HCT116 (cell line): ENCODE measurements around the gene EXOC4. TPM values are rescaled to one million over a fixed set of nuclear protein-coding genes. Genes with fewer than 3 reads are reported as not detected.

Source experiments
- ATAC-seq: fragments of 200-7000 bp; cut with Tn5 transposase; 2 replicates; pipeline ENCODE4 v1.9.1; 2020; ENCODE audit warnings: mild to moderate bottlenecking, moderate library complexity
- BruUV-seq: library from RNA; stranded (reverse); fragments of 400-500 nt; replicated peaks from 2 replicates; lab custom pipeline; 2021; lab: Mats Ljungman, UMichigan
- CTCF ChIA-PET: fragments of 300-600 bp; sonication (Branson Sonifier 250); formaldehyde crosslinking; loops from one replicate; lab custom pipeline; 2021; ENCODE audit warnings: antibody characterized with exemption; lab: Charles Lee
- POLR2A ChIA-PET: fragments of 300-600, 350-600 bp; sonication (Branson Sonifier 250); formaldehyde crosslinking; loops from one replicate; lab custom pipeline; 2021; ENCODE audit warnings: antibody characterized with exemption; lab: Charles Lee
- RAD21 ChIA-PET, 2 experiments: fragments of 300-600 bp; sonication (Branson Sonifier 250); formaldehyde crosslinking; loops; one replicate each; lab custom pipeline; 2023; ENCODE audit warnings: low total read pairs in 2 of 2; ENCODE audit not compliant: uncharacterized antibody in 2 of 2, unreplicated experiment in 2 of 2, low non-redundant PET in 1 of 2; lab: Charles Lee
- DNase-seq: peaks from one replicate; pipeline ENCODE4 v3.0.0-alpha.2; 2010; ENCODE audit warnings: low read depth, low spot score
- H2AFZ ChIP-seq: fragments of 200-600 bp; shearing (Covaris generic), sonication (generic); 2 replicates; pipeline ENCODE4 v1.6.1; 2017; ENCODE audit warnings: low read depth, mixed run types, mixed read lengths, antibody characterized with exemption, low read length; ENCODE audit not compliant: poor library complexity, severe bottlenecking
- H3K27ac ChIP-seq: 2 replicates; pipeline ENCODE4 v1.5.1; 2012; ENCODE audit warnings: low read depth, low read length
- H3K27me3 ChIP-seq: fragments of 200-600 bp; sonication (generic); 2 replicates; pipeline ENCODE4 v1.6.1; 2016; ENCODE audit warnings: mixed run types, low read length, mixed read lengths; ENCODE audit not compliant: insufficient read depth
- H3K36me3 ChIP-seq, 2 experiments: fragments of 200-500 bp in 1 of 2; fragments of 200-600 bp in 1 of 2; sonication (Bioruptor generic) in 1 of 2; sonication (generic) in 1 of 2; 2 replicates each; pipeline versions ENCODE4 v1.5.1 to v1.6.1; 2014 to 2016; ENCODE audit warnings: low read length in 2 of 2, inconsistent platforms in 1 of 2, mixed read lengths in 1 of 2, mixed run types in 1 of 2; ENCODE audit not compliant: insufficient read depth in 2 of 2, control insufficient read depth in 1 of 2
- H3K4me1 ChIP-seq, 2 experiments: fragments of 200-600 bp in 1 of 2; sonication (generic) in 1 of 2; 2 replicates each; pipeline versions ENCODE4 v1.5.1 to v1.6.1; 2012 to 2017; ENCODE audit warnings: low read length in 2 of 2, inconsistent platforms in 1 of 2, mild to moderate bottlenecking in 1 of 2, mixed read lengths in 1 of 2, mixed run types in 1 of 2, moderate library complexity in 1 of 2; ENCODE audit not compliant: insufficient read depth in 2 of 2, control insufficient read depth in 1 of 2
- H3K4me2 ChIP-seq: fragments of 200-600 bp; sonication (generic); 2 replicates; pipeline ENCODE4 v1.6.1; 2017; ENCODE audit warnings: mixed run types, low read length, mixed read lengths
- H3K4me3 ChIP-seq, 2 experiments: fragments of 200-600 bp in 1 of 2; sonication (generic) in 1 of 2; replicated peaks in 1 of 2; 2 replicates each; pipeline ENCODE4 v1.5.1; 2011 to 2016; ENCODE audit warnings: low read length in 2 of 2, control low read depth in 1 of 2, low read depth in 1 of 2, mild to moderate bottlenecking in 1 of 2, mixed read lengths in 1 of 2, mixed run types in 1 of 2
- H3K79me2 ChIP-seq: fragments of 200-600 bp; sonication (generic); 2 replicates; pipeline ENCODE4 v1.6.1; 2017; ENCODE audit warnings: mild to moderate bottlenecking, mixed run types, low read length, moderate library complexity, mixed read lengths; ENCODE audit not compliant: insufficient read depth
- H3K9ac ChIP-seq: fragments of 200-600 bp; sonication (generic); 2 replicates; pipeline ENCODE4 v1.6.1; 2016; ENCODE audit warnings: low read length, mixed read lengths
- H3K9me2 ChIP-seq: fragments of 200-600 bp; sonication (generic), shearing (Covaris generic); 2 replicates; pipeline ENCODE4 v1.6.1; 2017; ENCODE audit warnings: mixed run types, mild to moderate bottlenecking, moderate library complexity; ENCODE audit not compliant: insufficient read depth
- H3K9me3 ChIP-seq, 2 experiments: fragments of 200-500 bp in 1 of 2; fragments of 200-600 bp in 1 of 2; sonication (Bioruptor generic) in 1 of 2; sonication (generic) in 1 of 2; 2 replicates each; pipeline ENCODE4 v1.6.1; 2014 to 2017; ENCODE audit warnings: low read length in 2 of 2, mixed read lengths in 2 of 2, inconsistent platforms in 1 of 2, low read depth in 1 of 2, mild to moderate bottlenecking in 1 of 2, mixed run types in 1 of 2, moderate library complexity in 1 of 2; ENCODE audit not compliant: control insufficient read depth in 1 of 2, insufficient read depth in 1 of 2
- H4K20me1 ChIP-seq: fragments of 200-600 bp; sonication (generic), shearing (Covaris generic); 2 replicates; pipeline ENCODE4 v1.6.1; 2017; ENCODE audit warnings: mixed run types, mild to moderate bottlenecking, moderate library complexity; ENCODE audit not compliant: insufficient read depth
- ATF3 ChIP-seq: IDR thresholded peaks from 2 replicates; pipeline ENCODE4 v1.6.1; 2012
- CBX3 ChIP-seq: IDR thresholded peaks from 2 replicates; pipeline ENCODE4 v1.6.1; 2012; ENCODE audit warnings: low read depth
- CTCF ChIP-seq, 3 experiments: fragments of 200-600 bp in 1 of 3; sonication (generic) in 1 of 3; IDR thresholded peaks in 2 of 3; conservative IDR thresholded peaks in 1 of 3; 2 replicates each; pipeline ENCODE4 v1.5.1; 2012 to 2017; ENCODE audit warnings: low read depth in 2 of 3, low read length in 2 of 3, antibody characterized with exemption in 1 of 3, borderline replicate concordance in 1 of 3, control low read depth in 1 of 3, mild to moderate bottlenecking in 1 of 3, mixed read lengths in 1 of 3, mixed run types in 1 of 3, moderate library complexity in 1 of 3; ENCODE audit not compliant: insufficient read depth in 1 of 3
- EGR1 ChIP-seq: IDR thresholded peaks from 2 replicates; pipeline ENCODE4 v1.6.1; 2012; ENCODE audit warnings: low read depth
- ELF1 ChIP-seq: IDR thresholded peaks from 2 replicates; pipeline ENCODE4 v1.6.1; 2012; ENCODE audit warnings: low read depth, borderline replicate concordance
- EZH2 ChIP-seq: fragments of 200-600 bp; sonication (generic); IDR thresholded peaks from 2 replicates; pipeline ENCODE4 v1.6.1; 2017; ENCODE audit warnings: antibody characterized with exemption, mixed run types
- EZH2phosphoT487 ChIP-seq: fragments of 200-600 bp; IDR thresholded peaks from 2 replicates; pipeline ENCODE4 v1.6.1; 2018; ENCODE audit warnings: antibody characterized with exemption, borderline replicate concordance
- FOSL1 ChIP-seq: IDR thresholded peaks from 2 replicates; pipeline ENCODE4 v1.6.1; 2012; ENCODE audit warnings: low read depth
- JUND ChIP-seq: IDR thresholded peaks from 2 replicates; pipeline ENCODE4 v1.6.1; 2012
- MAX ChIP-seq: IDR thresholded peaks from 2 replicates; pipeline ENCODE4 v1.6.1; 2012
- POLR2A ChIP-seq: IDR thresholded peaks from 2 replicates; pipeline ENCODE4 v1.7.0; 2011; ENCODE audit warnings: borderline replicate concordance; ENCODE audit not compliant: insufficient read depth, insufficient read length; ENCODE audit errors: extremely low read depth
- RAD21 ChIP-seq: IDR thresholded peaks from 2 replicates; pipeline ENCODE4 v1.6.1; 2012; ENCODE audit warnings: low read depth, mild to moderate bottlenecking
- REST ChIP-seq: IDR thresholded peaks from 2 replicates; pipeline ENCODE4 v1.6.1; 2012; ENCODE audit warnings: low read depth
- SP1 ChIP-seq: IDR thresholded peaks from 2 replicates; pipeline ENCODE4 v1.6.1; 2012; ENCODE audit warnings: low read depth
- ZBTB33 ChIP-seq: IDR thresholded peaks from 2 replicates; pipeline ENCODE4 v1.6.1; 2011; ENCODE audit warnings: mild to moderate bottlenecking, low read length, moderate library complexity; ENCODE audit not compliant: insufficient replicate concordance; ENCODE audit errors: extremely low read depth
- ZFX ChIP-seq: fragments of 450-650 bp; IDR thresholded peaks from 2 replicates; pipeline ENCODE4 v1.6.1; 2017
- intact Hi-C: fragments of 100-400 bp; cut with micrococcal nuclease; formaldehyde crosslinking; loops from 2 replicates; pipeline ENCODE4 v1.10.0; 2022
- total RNA-seq: library from RNA; stranded (reverse); gene quantifications from one replicate; pipeline ENCODE4 v1.2.1, GENCODE V29; 2021; ENCODE audit not compliant: unreplicated experiment

Gene EXOC4
- total RNA-seq, 1 experiment from 2014 or later: 40.3 TPM

GRCh38 chr7:133309333-133309732, 56.5 kb downstream of the EXOC4 start:
- BruUV-seq: no TSS peak
- no peak overlapping the region for H3K4me3 ChIP-seq
- no peaks in the 10 kb centered on the region for H3K9me3 ChIP-seq
- H3K79me2 ChIP-seq: no peaks in the 10 kb centered on the region
- no peaks in the 10 kb centered on the region for H3K27me3 ChIP-seq
- H3K36me3 ChIP-seq: 0 out of 4 replicates have a peak, but pooled peaks cover 0 to 3% of the 10 kb centered on the region in 2 experiments
- H3K4me1 ChIP-seq: no peaks in the 10 kb centered on the region
- H3K9me2 ChIP-seq: no peaks in the 10 kb centered on the region
- H4K20me1 ChIP-seq: no peaks in the 10 kb centered on the region
- intact Hi-C loops: no loop called here
- H2AFZ ChIP-seq: no peak overlapping the region
- ATAC-seq (no peak), DNase-seq (no peak)
- H3K9ac ChIP-seq: no peak overlapping the region
- ChIA-PET POLR2A (no interaction called here), CTCF (no interaction called here), RAD21 (no interaction called here)
- H3K27ac ChIP-seq: no peak overlapping the region
- no peak overlapping the region for H3K4me2 ChIP-seq
- TF ChIP-seq ZFX: no peak
- no peak for TF ChIP-seq JUND
- TF ChIP-seq RAD21: no peak
- no peak for TF ChIP-seq CTCF (IDR thresholded peaks at IDR 0.05 in 2 of 3, conservative IDR thresholded peaks at IDR 0.05 in 1 of 3; ENCODE audit: borderline replicate concordance in 1 of 3, insufficient read depth in 1 of 3, low read depth in 2 of 3, low read length in 2 of 3)
- no peak for TF ChIP-seq SP1
- TF ChIP-seq ATF3: no peak
- TF ChIP-seq EZH2phosphoT487: no peak
- no peak for TF ChIP-seq ZBTB33
- no peak for TF ChIP-seq EZH2
- TF ChIP-seq ELF1: no peak
- TF ChIP-seq POLR2A: no peak
- no peak for TF ChIP-seq FOSL1
- no peak for TF ChIP-seq REST
- TF ChIP-seq MAX: no peak
- no peak for TF ChIP-seq EGR1
- no peak for TF ChIP-seq CBX3
